ENCODE measurements around the gene TIPIN. TPM values are rescaled to one million over a fixed set of nuclear protein-coding genes. Genes with fewer than 3 reads are reported as not detected.
A peak's percentile ranks its signal among the peaks of the same experiment; 100 is the strongest.
"Not testable (repeated sequence)": the region's sequence is repeated elsewhere in the genome, so short reads cannot be mapped to it uniquely, and the experiment has no call there.

Gene TIPIN
- total RNA-seq, 1 donor from 2014 or later: 20.8 TPM

DNA sequence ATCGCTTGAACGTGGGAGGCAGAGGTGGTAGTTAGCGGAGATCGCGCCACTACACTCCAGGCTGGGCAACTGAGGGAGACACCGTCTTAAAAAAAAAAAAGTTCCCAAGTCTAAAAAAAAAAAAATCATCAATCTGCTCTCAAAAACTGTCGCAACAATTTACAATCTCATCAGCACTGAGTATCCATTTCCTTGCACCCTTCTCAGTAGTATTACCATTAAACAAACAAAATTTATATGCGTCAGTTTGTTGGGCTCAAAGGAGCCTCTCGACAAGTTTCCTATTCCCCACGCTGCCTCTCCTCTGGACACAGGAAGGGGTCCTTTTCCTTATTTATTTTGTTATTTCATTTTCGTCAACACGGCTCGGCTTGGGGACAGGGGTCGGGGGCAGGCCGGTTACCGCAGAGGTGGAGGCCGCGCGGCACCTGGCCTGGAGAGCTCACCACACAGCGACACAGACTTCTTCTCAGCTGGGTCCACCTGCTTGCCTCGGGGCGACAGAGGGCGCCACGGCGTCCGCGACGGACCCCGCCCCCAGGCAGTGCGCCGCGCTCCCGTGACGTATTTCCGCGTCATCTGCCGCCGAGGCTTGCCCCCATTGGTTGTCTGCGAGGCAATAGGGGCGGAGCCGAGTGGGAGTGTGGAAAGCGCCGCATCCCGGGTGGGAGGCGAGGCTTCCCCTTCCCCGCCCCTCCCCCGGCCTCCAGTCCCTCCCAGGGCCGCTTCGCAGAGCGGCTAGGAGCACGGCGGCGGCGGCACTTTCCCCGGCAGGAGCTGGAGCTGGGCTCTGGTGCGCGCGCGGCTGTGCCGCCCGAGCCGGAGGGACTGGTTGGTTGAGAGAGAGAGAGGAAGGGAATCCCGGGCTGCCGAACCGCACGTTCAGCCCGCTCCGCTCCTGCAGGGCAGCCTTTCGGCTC, 30.0 kb upstream of the TIPIN start, which contains the start of gene MAP2K1:
Gene MAP2K1, plus strand, starts transcription at position 709 of the 920 bp plus-strand sequence. CDS start 436 bp downstream, outside the sequence.
- peak; percentile 96 to 98 for DNase-seq (ENCODE audit: low spot score in 2 of 2)
- no peak for FAIRE-seq

DNA sequence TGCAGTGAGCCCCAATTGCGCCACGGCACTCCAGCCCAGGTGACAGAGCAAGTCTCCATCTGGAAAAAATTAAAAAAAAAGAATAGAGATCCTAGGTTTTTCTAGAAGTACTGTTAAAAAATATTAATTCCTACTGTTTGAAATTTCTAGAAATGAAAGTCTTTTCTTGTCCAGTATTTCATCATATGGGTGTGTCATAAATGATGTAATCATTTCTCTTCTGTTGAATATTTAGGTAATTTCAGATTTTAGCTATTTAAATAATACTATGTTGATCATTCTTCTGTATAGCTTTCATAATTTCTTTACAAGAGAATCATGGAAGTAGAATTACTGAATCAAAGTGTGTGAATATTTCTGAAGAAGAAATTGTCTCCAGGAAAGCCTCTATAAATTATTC, 24.9 kb upstream of the TIPIN start:
- not testable (repeated sequence) for DNase-seq (ENCODE audit: low spot score in 2 of 2); FAIRE-seq

DNA sequence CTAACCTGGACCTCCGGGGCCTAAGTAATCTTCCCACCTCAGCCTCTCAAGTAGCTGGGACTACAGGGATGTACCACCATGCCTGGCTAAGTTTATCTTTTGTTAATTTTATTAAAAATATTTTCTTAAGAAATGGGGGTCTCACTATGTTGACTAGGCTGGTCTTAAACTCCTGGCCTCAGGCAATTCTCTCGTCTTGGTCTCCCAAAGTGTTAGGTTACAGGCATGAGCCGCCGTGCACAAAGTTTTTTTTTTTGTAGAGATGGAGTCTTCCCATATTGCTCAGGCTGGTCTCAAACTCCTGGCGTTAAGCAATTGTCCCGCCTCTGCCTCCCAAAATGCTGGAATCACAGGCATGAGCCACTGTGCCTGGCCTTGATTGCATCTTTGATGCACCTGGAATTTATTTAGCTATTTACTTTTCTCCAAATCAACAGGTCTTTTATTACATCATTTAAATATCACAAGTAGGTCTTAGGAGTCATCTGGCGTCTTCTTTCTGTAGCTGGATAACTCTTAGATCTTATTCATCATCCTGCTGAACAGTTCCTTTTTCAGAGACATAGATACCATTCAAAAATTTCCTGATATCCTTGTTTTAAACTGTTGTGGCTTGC, 22.4 kb upstream of the TIPIN start:
- DNase-seq (ENCODE audit: low spot score in 2 of 2) (no peak), FAIRE-seq (no peak)

DNA sequence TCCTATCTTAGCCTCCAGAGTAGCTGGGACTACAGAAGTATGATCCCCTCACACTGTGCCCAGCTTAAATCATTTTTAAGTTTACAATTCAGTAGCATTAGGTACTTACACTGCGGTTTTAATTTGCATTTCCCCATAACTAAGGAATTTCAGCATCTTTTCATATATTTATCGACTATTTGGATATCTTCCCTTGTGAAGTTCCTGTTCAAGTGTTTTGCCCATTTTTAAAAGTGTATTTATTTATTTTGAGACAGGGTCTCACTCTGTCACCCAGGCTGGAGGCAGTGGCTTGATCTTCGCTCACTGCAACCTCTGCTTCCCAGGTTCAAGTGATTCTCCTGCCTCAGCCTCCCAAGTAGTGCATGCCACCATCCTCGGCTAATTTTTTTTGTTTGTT, 17.7 kb upstream of the TIPIN start:
- no peak for FAIRE-seq
- DNase-seq (ENCODE audit: low spot score in 2 of 2): no peak

DNA sequence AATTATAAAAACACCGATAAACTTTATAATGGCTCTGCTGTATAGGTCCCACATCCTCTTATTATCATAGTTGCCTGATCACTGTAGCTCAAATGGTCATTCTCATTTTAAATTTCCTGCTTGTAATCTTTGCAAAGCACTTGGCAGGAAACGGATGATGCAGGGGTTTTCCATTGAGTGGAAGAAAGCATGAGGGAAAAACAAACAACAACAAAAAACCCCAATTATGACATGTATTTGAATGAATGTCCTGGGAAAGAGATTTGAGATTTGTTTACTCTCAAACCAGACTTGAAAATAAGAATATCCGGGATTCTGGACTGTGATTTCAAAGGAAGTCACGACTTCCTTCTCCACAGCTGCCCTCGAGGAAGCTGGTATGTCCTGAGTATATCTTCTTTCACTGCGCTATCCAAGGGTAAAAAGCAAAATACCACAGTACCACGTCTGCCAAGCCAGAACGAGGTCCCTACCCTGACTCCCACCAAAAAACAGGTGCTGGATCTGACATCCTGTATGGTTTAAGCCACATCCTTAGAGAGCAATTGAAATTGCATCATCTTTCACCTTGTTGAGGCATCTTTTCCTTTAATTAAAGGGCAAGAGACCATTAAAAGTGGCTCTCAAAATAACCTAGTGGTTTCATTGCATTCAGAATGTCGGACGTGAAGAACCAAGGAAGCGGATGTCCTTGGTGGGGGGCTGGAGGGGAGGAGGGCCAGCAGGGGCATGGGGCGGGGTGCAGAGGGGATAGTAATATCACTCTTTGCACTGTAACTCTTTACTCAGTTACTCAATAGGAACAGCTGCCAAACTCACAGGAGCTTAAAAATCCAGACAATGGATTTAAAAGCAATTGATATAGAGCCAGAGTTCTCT, 13.5 kb upstream of the TIPIN start:
- DNase-seq (ENCODE audit: low spot score in 2 of 2) (no peak), FAIRE-seq (no peak)

DNA sequence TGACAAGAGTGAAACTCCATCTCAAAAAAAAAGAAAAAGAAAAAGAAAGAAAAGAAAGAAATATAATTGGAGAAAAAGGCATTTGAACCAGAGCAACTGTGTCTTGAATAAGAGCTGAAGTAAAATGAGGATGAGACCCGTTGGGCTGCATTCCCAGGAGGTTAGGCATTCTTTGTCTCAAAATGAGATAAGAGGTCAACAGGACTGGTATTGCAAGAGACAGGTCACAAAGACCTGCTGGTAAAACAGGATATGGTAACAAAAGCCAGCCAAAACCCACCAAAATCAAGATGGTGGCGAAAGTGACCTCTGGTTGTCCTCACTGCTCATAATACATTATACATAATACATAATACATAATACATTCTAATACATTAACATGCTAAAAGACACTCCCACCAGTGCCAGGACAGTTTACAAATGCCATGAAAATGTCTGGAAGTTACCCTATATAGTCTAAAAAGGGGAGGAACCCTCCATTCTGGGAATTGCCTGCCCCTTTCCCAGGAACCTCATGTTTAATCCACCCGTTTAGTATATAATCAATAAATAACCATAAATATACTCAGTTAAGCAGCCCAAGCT, 8.6 kb upstream of the TIPIN start:
- DNase-seq (ENCODE audit: low spot score in 2 of 2): no peak
- no peak for FAIRE-seq

DNA sequence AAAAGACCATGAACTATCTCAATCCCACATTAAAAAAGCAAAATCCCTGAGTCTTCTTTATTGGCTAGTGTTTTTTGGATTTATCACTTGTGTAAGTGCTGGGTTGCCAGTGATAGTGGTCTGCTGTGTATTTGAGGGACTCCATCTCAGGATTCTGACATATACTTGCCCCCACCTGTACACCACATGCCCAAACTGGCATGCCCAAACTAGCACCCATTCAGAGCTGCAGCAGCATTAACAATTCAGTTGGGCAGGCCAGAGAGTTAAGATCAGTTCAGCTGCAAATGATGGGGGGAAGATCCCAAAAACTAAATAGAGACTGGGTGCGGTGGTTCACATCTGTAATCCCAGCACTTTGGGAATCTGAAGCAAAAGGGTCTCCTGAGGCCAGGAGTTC, 6.3 kb upstream of the TIPIN start:
- FAIRE-seq (no peak), DNase-seq (ENCODE audit: low spot score in 2 of 2) (no peak)

DNA sequence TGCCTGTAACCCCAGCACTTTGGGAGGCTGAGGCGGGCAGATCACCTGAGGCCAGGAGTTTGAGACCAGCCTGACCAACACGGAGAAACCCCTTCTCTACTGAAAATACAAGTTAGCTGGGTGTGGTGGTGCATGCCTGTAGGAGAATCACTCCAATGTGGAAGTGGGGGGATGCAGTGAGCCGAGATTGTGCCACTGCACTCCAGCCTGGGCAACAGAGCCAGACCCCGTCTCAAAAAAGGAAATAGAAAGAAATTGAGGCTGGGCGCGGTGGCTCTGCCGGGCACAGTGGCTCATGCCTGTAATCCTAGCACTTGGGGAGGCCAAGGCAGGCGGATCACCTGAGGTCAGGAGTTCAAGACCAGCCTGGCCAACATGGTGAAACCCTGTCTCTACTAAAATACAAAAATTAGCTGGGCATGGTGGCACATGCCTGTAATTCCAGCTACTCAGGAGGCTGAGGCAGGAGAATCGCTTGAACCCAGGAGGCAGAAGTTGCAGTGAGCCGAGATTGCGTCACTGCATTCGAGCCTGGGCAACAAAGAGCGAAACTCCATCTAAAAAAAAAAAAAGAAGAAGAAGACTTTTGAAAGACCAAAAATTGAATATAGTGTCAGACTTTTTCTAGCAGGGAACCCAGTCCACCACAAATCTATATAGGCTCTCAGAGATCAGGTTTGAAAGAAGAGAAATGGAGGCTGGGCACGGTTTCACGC, 5.4 kb upstream of the TIPIN start:
- FAIRE-seq; DNase-seq (ENCODE audit: low spot score in 2 of 2): not testable (repeated sequence)

DNA sequence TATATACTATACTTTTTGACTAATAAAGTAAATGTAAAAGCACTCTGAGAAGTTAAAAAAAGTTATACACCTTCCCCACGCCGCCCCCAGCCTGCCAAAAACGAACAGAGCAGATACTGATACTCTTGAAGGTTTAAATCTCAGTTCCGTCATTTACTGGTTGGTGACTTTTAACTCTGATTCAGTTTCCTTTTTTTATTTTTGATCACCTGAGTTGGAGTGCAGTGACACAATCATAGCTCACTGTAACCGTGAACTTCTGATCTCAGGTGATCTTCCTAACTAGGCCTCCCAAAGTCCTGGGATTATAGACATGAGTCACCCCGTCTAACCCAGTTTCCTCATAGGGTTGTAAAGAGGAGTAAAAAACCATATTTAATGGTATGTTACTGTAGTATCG, 3.3 kb upstream of the TIPIN start:
- FAIRE-seq (no peak), DNase-seq (ENCODE audit: low spot score in 2 of 2) (no peak)

DNA sequence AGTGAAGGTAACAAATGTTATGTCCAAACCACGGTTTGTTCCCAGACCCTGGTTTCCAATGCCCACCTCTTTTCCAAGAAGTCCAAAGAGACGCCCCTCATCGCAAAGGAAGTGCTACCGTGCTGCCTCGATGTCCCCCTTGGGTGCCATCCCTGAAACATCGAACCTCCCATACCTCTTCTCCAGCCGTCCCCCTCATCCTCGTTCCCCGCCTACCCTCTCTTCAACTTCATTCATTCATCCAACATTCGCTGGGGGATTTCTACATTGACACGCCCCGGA, 467 bp downstream of the TIPIN start:
- DNase-seq (ENCODE audit: low spot score in 2 of 2) (no peak), FAIRE-seq (no peak)

DNA sequence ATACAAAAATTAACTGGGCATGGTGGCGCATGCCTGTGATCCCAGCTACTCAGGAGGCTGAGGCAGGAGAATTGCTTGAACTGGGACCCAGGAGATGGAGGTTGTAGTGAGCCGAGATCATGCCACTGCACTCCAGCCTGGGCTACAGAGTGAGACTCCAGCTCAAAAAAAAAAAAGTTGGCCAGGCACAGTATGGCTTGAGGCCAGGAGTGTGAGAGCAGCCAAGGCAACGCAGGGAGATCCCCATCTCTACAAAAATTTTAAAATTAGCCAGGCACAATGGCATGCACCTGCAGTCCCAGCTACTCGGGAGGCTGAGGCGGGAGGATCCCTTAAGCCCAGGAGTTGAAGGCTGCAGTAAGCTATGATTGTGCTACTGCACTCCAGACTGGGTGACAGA, 8.0 kb downstream of the TIPIN start:
- not testable (repeated sequence) for FAIRE-seq; DNase-seq (ENCODE audit: low spot score in 2 of 2)

DNA sequence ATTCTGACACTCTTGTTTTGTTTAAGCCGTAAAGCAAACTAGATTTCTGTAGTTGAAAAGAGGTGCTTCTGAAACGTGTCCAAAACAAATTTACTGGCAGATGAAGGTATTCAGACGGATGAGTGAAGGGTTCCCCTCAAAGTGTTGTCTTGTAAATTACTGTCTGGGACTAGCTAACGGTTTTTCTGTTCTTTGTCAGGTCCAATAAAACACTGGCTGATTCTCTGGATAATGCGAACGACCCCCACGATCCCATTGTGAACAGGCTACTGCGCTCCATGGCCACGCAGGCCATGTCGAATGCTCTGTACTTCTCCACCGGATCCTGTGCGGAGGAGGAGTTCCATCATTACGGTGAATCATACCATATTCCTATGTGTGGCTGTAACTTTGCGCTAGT, 27.7 kb downstream of the TIPIN start:
- no peak for FAIRE-seq

DNA sequence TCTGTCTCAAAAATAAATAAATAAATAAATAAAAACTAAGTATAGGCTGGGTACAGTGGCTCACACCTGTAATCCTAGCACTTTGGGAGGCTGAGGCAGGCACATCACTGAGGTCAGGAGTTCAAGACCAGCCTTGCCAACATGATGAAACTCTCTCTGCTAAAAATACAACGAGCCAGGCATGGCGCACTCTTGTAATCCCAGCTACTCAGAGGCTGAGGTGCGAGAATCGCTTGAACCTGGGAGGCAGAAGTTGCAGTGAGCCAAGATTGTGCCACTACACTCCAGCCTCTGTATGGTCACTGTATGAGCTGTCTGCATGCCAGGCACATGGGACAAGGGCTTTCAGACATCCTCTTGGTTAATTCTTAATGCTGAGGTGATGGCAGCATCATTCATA, 28.7 kb downstream of the TIPIN start:
- DNase-seq (ENCODE audit: low spot score in 2 of 2): no peak
- no peak for FAIRE-seq

More for the DNA sequence above, 27.7 kb downstream of the TIPIN start:
- DNase-seq (ENCODE audit: low spot score in 2 of 2): no peak

DNA sequence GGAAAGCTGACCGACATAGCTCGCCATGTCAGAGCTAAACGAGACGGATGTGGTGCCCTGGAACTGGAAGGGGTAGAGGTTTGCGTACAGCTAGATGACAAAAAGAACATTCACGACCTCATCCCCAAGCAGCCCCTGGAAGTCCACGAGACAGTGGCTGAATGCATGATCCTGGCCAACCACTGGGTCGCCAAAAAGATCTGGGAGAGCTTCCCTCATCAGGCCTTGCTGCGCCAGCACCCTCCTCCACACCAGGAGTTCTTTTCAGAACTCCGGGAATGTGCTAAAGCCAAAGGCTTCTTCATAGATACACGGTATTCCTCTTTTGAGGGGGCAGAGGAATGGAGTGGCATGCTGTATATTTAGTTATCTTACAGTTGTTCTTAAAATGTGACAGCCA, 30.4 kb downstream of the TIPIN start:
- FAIRE-seq: no peak
- DNase-seq (ENCODE audit: low spot score in 2 of 2): no peak

DNA sequence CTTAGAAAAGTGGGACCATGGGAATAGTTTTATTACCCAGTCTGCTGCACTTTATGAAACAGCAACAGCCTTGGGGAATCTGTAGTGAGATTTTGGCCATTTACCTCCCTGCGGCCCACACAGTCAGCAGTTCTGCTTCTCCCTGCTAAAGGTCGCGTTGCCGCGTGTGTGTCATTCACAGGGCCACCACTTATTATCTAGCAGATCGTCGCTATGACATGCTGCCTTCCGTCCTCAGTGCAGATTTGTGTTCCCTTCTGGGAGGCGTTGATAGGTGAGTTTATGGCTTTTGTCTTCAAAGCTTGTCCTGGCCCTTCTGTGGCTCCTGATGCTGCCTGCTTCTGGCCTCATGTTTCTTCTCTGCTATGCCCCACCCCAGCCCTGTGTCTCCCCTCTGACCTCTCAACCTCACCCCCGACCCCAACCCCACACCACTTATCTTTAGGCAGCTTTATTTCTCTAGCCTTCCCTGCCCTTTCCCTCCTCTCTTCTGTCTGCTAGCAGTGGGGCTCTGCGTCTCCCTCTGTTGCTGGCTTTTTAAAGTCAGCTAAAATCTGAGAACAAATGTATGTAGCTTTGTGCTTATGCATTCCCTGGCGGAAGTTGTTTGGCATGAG, 33.1 kb downstream of the TIPIN start:
- DNase-seq (ENCODE audit: low spot score in 2 of 2): no peak
- FAIRE-seq: no peak

DNA sequence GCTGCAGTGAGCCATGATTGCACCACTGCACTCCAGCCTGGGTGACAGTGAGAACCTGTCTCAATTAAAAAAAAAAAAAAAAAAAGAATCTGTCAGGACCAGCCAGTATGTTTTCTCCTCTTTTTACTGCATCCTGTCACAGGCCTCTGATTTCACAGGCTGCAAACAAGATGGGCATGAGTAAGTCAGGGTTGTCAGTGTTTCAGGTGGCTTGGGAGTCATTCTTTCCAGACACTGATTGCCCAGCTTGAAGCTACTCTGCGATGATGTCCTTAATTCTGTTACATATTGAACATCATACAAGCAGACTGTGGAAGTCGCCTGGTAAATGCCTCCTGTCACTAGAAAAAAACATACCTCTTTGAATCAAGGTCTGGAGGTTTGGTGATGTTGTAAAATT, 44.3 kb downstream of the TIPIN start:
- DNase-seq (ENCODE audit: low spot score in 2 of 2) (no peak), FAIRE-seq (no peak)

DNA sequence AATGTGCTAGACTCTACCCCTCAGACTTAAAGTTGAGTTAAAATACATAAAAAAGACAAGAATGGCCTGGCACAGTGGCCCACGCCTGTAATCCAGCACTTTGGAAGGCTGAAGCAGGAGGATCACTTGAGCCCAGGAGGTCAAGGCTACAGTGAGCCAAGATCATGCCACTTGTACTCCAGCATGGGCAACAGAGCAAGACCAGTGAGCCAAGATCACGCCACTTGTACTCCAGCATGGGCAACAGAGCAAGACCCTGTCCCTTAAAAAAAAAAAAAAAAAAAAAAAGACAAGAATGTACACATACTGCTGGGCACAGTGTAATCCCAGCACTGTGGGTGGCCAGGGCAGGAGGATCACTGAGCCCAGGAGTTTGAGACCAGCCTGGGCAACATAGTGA, 45.7 kb downstream of the TIPIN start:
- DNase-seq (ENCODE audit: low spot score in 2 of 2) (no peak), FAIRE-seq (no peak)

DNA sequence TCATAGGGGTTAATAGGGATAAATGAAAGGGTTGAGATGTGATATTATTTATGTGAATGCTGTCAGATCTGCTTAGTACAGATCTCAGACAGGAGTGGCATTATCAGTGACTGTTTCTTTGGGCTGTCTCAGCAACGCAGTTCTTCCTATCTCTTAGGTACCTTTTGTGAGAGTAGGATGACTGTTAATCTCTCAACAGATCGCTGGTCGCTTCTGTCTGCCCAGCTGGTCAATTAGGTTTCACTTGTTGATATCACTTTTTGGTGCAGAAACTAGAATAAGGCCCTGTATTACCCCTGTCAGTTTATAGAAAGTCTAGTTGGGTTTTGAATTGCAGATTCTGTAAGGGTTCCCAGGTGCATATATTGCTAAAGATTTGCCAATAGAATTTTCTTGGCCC, 46.7 kb downstream of the TIPIN start:
- DNase-seq (ENCODE audit: low spot score in 2 of 2) (no peak), FAIRE-seq (no peak)

DNA sequence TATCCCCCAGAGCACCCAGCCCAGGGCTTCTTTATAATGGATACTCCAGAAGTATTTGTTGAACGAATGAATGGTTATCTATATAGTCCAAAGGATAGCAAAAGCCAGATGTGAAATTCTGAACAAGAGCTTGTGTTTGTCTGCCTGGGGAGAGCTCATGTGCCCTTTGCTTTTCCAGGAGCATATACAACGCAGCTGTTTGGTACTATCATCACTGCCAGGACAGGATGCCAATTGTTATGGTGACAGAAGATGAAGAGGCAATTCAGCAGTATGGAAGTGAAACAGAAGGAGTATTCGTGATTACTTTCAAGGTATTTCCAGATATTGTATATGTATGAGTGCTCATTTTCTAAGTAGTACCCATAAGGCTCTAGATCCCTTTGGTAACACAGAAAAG, 48.0 kb downstream of the TIPIN start:
- DNase-seq (ENCODE audit: low spot score in 2 of 2) (no peak), FAIRE-seq (no peak)

DNA sequence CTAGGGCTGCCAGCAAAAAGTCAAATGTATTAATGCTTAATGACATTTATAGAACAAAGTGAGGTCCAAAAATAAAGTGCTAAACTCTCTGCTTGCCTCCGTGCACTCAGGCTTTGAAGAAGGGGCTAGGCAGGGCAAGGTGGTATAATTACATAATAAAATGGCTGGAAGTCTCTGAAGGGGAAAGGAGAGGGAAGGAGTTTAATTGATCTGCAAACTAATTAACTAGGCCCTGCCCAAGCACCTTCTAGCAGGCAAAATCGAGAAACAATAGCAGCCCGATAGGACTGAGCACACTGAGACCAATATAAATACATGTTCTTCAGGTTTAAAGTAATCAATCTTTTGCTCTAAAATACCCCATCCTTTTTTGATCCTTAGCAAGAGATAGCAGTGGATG, 50.1 kb downstream of the TIPIN start:
- FAIRE-seq: no peak
- no peak for DNase-seq (ENCODE audit: low spot score in 2 of 2)

Measured in frontal cortex (tissue), 4 donors.